MM.1S (cell line): ENCODE results near the gene MOB2.

ENCODE experiments used
- DNase-seq: peaks from one replicate; pipeline ENCODE4 v3.0.0-alpha.2; 2015
- H2AFZ ChIP-seq: fragments of 300-600 bp; sonication (generic); 2 replicates; pipeline ENCODE4 v1.6.0; 2016; ENCODE audit warnings: antibody characterized with exemption, low read length
- H3F3A ChIP-seq: fragments of 300-600 bp; sonication (generic); 2 replicates; pipeline ENCODE4 v1.6.1; 2016; ENCODE audit warnings: mild to moderate bottlenecking, antibody characterized with exemption, low read length, moderate library complexity, mixed read lengths; ENCODE audit not compliant: insufficient read depth
- H3K27ac ChIP-seq: fragments of 300-600 bp; sonication (generic); 2 replicates; pipeline ENCODE4 v1.5.1; 2016; ENCODE audit warnings: mild to moderate bottlenecking, low read length
- H3K27me3 ChIP-seq: fragments of 300-600 bp; sonication (generic); replicated peaks from 2 replicates; pipeline ENCODE4 v1.6.0; 2016; ENCODE audit warnings: low read length; ENCODE audit not compliant: insufficient read depth
- H3K36me3 ChIP-seq: fragments of 300-600 bp; sonication (generic); replicated peaks from 2 replicates; pipeline ENCODE4 v1.6.1; 2016; ENCODE audit warnings: mild to moderate bottlenecking, low read length, mixed read lengths; ENCODE audit not compliant: insufficient read depth
- H3K4me1 ChIP-seq: fragments of 300-600 bp; sonication (generic); 2 replicates; pipeline ENCODE4 v1.6.1; 2016; ENCODE audit warnings: low read length, mixed read lengths
- H3K4me2 ChIP-seq: fragments of 300-600 bp; sonication (generic); 2 replicates; pipeline ENCODE4 v1.6.0; 2016; ENCODE audit warnings: low read depth, low read length
- H3K4me3 ChIP-seq: fragments of 300-600 bp; sonication (generic); 2 replicates; pipeline ENCODE4 v1.5.1; 2016; ENCODE audit warnings: low read length, mixed read lengths
- H3K79me2 ChIP-seq: fragments of 300-600 bp; sonication (generic); 2 replicates; pipeline ENCODE4 v1.6.1; 2016; ENCODE audit warnings: mixed run types, low read length, mixed read lengths
- H3K9ac ChIP-seq: fragments of 300-600 bp; sonication (generic); 2 replicates; pipeline ENCODE4 v1.6.1; 2016; ENCODE audit warnings: low read length, mixed read lengths
- H3K9me2 ChIP-seq: fragments of 300-600 bp; sonication (generic); replicated peaks from 2 replicates; pipeline ENCODE4 v1.6.1; 2016; ENCODE audit warnings: mild to moderate bottlenecking, low read length, mixed read lengths; ENCODE audit not compliant: insufficient read depth
- H3K9me3 ChIP-seq: fragments of 300-600 bp; sonication (generic); replicated peaks from 2 replicates; pipeline ENCODE4 v1.6.1; 2016; ENCODE audit warnings: mild to moderate bottlenecking, low read length, mixed read lengths; ENCODE audit not compliant: insufficient read depth
- H4K20me1 ChIP-seq: fragments of 300-600 bp; sonication (generic); 2 replicates; pipeline ENCODE4 v1.6.1; 2016; ENCODE audit warnings: mild to moderate bottlenecking, low read length, moderate library complexity, mixed read lengths; ENCODE audit not compliant: insufficient read depth
- EZH2 ChIP-seq: fragments of 300-600 bp; sonication (generic); optimal IDR thresholded peaks from 2 replicates; pipeline ENCODE3; 2017; ENCODE audit warnings: low read depth, mild to moderate bottlenecking, antibody characterized with exemption, low read length, mixed read lengths
- EZH2phosphoT487 ChIP-seq: fragments of 300-600 bp; sonication (generic); IDR thresholded peaks from 2 replicates; pipeline ENCODE4 v1.6.1; 2018; ENCODE audit warnings: antibody characterized with exemption, low read length
- TF ChIP-seq, protein P1 (sequence below): fragments of 300-600 bp; sonication (generic); IDR thresholded peaks from 2 replicates; pipeline ENCODE4 v1.5.1; 2016; ENCODE audit warnings: antibody characterized with exemption, low read length, mixed read lengths

MOB2 gene

DNA sequence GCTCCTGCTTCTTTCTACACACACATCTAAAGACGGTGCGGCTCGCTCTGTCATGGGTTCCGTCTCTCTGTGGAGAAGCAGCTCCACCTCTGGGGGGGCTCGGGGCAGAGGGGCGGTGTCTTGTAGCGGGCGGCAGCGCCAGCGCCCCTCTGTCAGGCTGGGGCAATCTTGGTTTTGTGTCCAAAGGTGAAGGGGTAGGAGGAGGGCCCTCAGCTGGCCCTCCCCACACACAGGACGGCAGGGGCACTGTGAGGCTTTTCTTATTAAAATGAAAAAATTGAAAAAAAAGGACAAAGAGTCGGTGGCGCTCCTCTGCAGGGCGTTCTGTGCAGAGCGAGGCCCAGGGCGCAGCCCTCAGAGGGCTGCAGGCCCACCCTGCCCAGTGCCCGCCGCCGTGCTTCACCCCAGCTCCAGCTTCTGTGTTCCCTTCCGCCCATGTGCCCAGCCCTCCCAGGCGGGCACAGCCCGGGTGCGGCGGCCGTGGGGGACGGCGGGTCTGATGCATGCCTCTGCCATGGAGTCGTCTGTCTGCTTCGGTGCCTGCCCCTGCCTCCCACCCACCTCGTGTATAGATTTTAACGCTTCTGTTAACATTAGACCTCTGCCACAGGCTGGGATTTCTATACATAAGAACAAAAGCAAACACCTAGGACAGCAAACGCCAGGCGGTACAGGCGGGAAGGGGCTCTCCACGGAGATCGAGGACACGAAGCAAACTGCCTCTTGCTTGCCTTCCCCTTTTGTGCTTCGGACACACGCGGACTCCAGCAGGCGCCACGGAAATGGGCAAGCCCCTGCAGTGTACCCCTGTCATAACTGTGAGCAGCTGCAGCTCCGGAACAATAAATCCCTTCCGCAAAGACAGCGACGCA lies 24.5 kb downstream of the MOB2 start:
- H3K4me1 ChIP-seq: no peaks in the 10 kb centered on the region
- no peak overlapping the region for H3K27ac ChIP-seq
- no peaks in the 10 kb centered on the region for H3K9me3 ChIP-seq
- no peak overlapping the region for H3K9ac ChIP-seq
- DNase-seq: no peak
- no peak overlapping the region for H2AFZ ChIP-seq
- H3K27me3 ChIP-seq: no peaks in the 10 kb centered on the region; the same call in 1 of the 2 replicates
- H3K36me3 ChIP-seq: no peaks in the 10 kb centered on the region
- no peaks in the 10 kb centered on the region for H4K20me1 ChIP-seq
- no peaks in the 10 kb centered on the region for H3F3A ChIP-seq
- TF ChIP-seq EZH2: no peak
- TF ChIP-seq, protein P1, sequence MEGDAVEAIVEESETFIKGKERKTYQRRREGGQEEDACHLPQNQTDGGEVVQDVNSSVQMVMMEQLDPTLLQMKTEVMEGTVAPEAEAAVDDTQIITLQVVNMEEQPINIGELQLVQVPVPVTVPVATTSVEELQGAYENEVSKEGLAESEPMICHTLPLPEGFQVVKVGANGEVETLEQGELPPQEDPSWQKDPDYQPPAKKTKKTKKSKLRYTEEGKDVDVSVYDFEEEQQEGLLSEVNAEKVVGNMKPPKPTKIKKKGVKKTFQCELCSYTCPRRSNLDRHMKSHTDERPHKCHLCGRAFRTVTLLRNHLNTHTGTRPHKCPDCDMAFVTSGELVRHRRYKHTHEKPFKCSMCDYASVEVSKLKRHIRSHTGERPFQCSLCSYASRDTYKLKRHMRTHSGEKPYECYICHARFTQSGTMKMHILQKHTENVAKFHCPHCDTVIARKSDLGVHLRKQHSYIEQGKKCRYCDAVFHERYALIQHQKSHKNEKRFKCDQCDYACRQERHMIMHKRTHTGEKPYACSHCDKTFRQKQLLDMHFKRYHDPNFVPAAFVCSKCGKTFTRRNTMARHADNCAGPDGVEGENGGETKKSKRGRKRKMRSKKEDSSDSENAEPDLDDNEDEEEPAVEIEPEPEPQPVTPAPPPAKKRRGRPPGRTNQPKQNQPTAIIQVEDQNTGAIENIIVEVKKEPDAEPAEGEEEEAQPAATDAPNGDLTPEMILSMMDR: no peak
- no peak overlapping the region for H3K4me2 ChIP-seq
- H3K4me3 ChIP-seq: no peak overlapping the region
- no peaks in the 10 kb centered on the region for H3K9me2 ChIP-seq
- no peaks in the 10 kb centered on the region for H3K79me2 ChIP-seq

DNA sequence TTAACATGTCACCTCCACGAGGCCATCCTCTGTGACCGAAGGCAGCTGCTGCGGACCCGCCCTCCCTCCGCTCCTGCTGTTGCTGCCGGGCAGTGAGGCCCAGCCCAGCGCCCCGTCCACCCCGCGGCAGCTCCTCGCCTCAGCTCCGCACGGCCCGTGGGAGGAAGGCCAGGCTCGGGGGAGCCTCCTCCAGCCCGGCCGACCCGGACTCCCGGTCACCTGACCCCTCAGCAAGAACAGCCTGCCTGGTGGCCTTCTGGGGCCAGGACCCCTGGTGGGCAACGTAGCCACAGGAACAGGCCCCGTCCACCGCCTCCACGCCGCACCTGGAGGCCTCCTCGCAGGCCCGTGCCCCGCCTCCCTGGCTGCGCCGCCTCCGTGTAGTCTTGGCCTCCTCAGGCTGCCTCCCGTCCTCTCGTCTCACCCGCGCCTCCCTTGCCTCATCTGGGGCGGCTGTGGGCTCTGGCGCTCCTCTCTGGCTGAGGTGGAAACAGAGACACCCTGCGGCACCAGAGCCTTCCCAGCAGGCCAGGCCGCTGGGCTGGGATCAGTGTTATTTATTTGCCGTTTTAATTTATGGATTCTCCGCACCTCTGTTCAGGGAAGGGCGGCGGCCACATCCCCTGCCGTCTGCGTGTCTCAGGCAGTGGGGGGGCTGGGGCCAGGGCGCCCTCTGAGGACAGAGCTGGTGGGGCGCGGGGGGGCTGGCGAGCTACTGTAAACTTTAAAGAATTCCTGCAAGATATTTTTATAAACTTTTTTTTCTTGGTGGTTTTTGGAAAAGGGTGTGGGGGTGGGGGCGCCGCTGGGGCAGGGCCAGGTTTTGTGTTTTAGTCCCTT lies 25.4 kb downstream of the MOB2 start:
- H4K20me1 ChIP-seq: no peaks in the 10 kb centered on the region
- H3K9ac ChIP-seq: no peak overlapping the region
- DNase-seq: no peak
- H3F3A ChIP-seq: no peaks in the 10 kb centered on the region
- no peaks in the 10 kb centered on the region for H3K36me3 ChIP-seq
- TF ChIP-seq, protein P1: no peak
- TF ChIP-seq EZH2phosphoT487 (no peak), EZH2 (no peak)
- no peak overlapping the region for H3K4me3 ChIP-seq
- H3K79me2 ChIP-seq: no peaks in the 10 kb centered on the region
- no peaks in the 10 kb centered on the region for H3K4me1 ChIP-seq
- no peaks in the 10 kb centered on the region for H3K9me2 ChIP-seq
- H3K9me3 ChIP-seq: no peaks in the 10 kb centered on the region
- H3K4me2 ChIP-seq: no peak overlapping the region
- no peak overlapping the region for H2AFZ ChIP-seq
- no peaks in the 10 kb centered on the region; the same call in 1 of the 2 replicates for H3K27me3 ChIP-seq
- H3K27ac ChIP-seq: no peak overlapping the region

DNA sequence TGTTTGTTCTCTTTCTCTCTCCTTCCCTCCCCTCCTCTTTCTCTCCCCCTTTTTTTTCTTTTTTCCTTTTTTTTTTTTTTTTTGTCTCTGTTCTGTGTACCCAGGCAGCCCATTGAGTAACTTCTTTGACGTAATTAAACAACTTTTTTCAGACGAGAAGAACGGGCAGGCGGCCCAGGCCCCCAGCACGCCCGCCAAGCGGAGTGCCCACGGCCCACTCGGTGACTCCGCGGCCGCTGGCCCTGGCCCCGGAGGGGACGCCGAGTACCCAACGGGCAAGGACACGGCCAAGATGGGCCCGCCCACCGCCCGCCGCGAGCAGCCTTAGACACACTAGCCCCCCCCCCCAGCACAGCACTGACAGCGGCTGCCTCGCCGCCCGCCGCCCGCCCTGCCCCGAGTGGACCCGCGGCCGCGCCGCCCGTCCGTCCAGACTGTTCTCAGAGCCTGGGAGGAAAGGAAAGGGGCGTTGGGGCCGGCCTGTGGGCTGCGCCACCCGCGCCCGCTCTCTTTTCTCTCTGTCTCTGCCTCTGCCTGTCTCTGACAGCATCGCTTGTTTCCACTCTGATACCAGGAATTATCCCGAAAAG lies 26.1 kb downstream of the MOB2 start:
- no peak for DNase-seq
- Histone ChIP-seq H3K9ac (no peak overlapping the region), H3K4me3 (no peak overlapping the region), H3K4me1 (no peaks in the 10 kb centered on the region), H3K27ac (no peak overlapping the region), H3K36me3 (no peaks in the 10 kb centered on the region), H4K20me1 (no peaks in the 10 kb centered on the region), H3K9me3 (no peaks in the 10 kb centered on the region), H3K9me2 (no peaks in the 10 kb centered on the region), H3K79me2 (no peaks in the 10 kb centered on the region), H3K4me2 (no peak overlapping the region), H3F3A (no peaks in the 10 kb centered on the region), H3K27me3 (no peaks in the 10 kb centered on the region; the same call in 1 of the 2 replicates), H2AFZ (no peak overlapping the region)
- TF ChIP-seq EZH2: no peak
- TF ChIP-seq, protein P1: no peak
- TF ChIP-seq EZH2phosphoT487: no peak
